Middle frontal gyrus (tissue), 1 donor: ENCODE measurements around the gene OR11H7.
"Not testable (repeated sequence)": the region's sequence is repeated elsewhere in the genome, so short reads cannot be mapped to it uniquely, and the experiment has no call there.

ENCODE experiments used
- DNase-seq: peaks from one replicate; pipeline ENCODE4 v3.0.0-alpha.2; 2015; ENCODE audit warnings: low spot score; ENCODE audit errors: extremely low spot score

OR11H7 gene

GRCh38 chr14:20277409-20277808 lies 48.6 kb downstream of the OR11H7 start:
- DNase-seq = no peak

GRCh38 chr14:20278414-20278813 lies 49.6 kb downstream of the OR11H7 start:
- no peak for DNase-seq

DNA sequence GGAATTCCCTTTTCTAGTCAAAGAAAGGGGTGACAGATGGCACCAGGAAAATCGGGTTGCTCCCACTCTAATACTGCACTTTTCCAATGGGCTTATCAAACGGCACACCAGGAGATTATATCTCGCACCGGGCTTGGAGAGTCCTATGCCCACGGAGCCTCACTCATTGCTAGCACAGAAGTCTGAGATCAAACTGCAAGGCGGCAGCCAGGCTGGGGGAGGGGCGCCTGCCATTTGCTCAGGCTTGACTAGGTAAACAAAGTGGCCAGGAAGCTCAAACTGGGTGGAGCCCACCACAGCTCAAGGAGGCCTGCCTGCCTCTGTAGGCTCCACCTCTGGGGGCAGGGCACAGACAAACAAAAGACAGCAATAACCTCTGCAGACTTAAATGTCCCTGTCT lies 51.5 kb downstream of the OR11H7 start:
- DNase-seq = not testable (repeated sequence)
